Activated naive CD8-positive, alpha-beta T cell (primary cell): ENCODE data around the gene SPIN1.

ENCODE experiments used
- H3K27ac Mint-ChIP-seq: one replicate; pipeline ENCODE4 v1.8.0; 2021; ENCODE audit warnings: mixed read lengths
- H3K27me3 Mint-ChIP-seq: one replicate; pipeline ENCODE4 v1.8.0; 2021; ENCODE audit warnings: mixed read lengths
- H3K36me3 Mint-ChIP-seq: one replicate; pipeline ENCODE4 v1.8.0; 2021; ENCODE audit warnings: mixed read lengths
- H3K4me1 Mint-ChIP-seq: one replicate; pipeline ENCODE4 v1.8.0; 2021; ENCODE audit warnings: low read depth, mixed read lengths
- H3K4me3 Mint-ChIP-seq: one replicate; pipeline ENCODE4 v1.8.0; 2021; ENCODE audit warnings: mild to moderate bottlenecking, mixed read lengths
- H3K9me3 Mint-ChIP-seq: one replicate; pipeline ENCODE4 v1.8.0; 2021; ENCODE audit warnings: low read depth, mixed read lengths

Gene SPIN1

DNA sequence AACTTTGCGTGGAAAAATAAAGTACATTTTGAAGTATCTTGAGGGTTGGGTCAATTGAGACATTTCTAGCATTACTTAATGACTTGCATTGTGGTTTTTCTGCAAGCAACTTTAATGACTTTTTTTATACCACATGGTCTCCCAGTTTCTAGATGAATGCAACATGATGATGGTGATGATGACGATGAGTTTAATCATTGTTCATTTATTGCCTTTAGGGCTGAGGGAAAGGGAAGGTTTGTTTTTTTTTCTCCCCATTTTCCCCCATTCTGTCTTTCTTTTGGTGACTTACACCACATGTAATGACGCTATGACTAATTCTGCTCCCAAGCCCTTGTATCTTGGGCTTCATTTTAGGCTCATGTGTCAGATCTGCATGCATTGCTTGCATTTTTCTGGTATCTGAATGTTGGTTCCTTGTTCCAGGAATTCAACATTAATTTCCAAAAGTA lies 89.1 kb downstream of the SPIN1 start:
- Mint-ChIP-seq H3K27ac (no peak overlapping the region), H3K4me3 (no peak overlapping the region), H3K4me1 (peaks cover 5% of the 10 kb centered on the region), H3K27me3 (no peaks in the 10 kb centered on the region), H3K36me3 (peaks cover 8% of the 10 kb centered on the region), H3K9me3 (no peaks in the 10 kb centered on the region)

DNA sequence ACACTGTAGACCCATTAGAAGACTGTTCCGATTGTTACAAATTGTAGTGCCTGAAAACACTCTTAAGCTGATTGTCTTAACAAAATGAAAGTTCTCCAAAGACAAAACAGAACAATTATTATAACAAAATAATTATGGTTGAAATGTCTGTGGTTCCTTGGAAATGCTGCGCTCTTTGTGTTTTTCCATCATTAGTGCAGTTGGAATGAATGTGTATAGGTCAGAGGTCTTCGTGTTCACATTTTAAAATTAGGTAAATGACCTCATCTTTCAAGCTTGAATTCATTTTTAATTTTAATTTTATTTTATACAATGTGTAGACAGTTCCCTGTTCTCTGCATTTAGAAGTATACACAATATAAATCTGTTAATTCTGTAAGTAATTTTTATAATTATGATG lies 90.0 kb downstream of the SPIN1 start:
- Mint-ChIP-seq H3K36me3 (peaks cover 8% of the 10 kb centered on the region), H3K27ac (no peak overlapping the region), H3K4me1 (peaks cover 5% of the 10 kb centered on the region), H3K9me3 (no peaks in the 10 kb centered on the region), H3K27me3 (no peaks in the 10 kb centered on the region), H3K4me3 (no peak overlapping the region)

DNA sequence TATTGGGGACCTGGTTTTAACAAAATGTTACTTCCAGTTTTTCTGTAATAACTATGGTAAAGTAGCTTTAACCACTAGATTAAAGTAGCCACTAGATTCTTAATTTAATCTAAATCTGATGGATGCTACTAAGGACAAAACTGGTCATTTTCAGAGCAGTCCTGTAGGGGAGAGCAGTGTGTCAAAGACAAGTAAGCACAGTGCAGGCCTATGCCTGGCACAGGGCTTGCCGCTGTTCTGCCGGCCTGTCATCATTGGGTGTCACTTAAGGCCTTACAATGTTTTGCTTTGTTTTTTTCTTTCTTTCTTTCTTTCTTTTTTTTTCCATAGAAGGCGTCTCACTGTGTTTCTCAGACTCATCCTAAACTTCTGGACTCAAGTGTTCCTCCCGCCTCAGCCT lies 93.7 kb downstream of the SPIN1 start:
- Mint-ChIP-seq H3K36me3 (peaks cover 11% of the 10 kb centered on the region), H3K9me3 (no peaks in the 10 kb centered on the region), H3K27ac (no peak overlapping the region), H3K4me1 (peaks cover 2% of the 10 kb centered on the region), H3K4me3 (no peak overlapping the region), H3K27me3 (no peaks in the 10 kb centered on the region)

DNA sequence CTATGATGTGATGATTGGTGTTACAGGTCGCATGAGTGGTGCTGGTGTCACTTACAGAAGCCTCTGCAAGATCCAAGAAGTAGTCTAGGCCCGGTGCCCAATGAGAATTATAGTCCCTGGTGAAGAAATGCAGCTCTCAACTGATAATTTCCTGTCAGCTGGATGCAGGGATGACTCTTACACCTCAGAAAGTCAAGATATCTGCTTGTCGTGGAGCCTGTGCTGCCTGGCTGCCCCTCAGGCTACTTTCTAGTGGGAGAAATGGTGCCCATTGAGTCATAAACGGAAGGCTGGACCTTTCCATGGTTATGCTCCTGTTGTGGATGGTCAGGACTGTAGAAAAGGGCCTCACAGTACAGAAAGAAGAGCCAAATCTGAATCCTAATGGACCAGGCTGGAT lies 99.9 kb downstream of the SPIN1 start:
- Mint-ChIP-seq H3K27ac (no peak overlapping the region), H3K4me3 (no peak overlapping the region), H3K36me3 (peaks cover 16% of the 10 kb centered on the region), H3K4me1 (no peaks in the 10 kb centered on the region), H3K27me3 (no peaks in the 10 kb centered on the region), H3K9me3 (no peaks in the 10 kb centered on the region)

GRCh38 chr9:88494983-88495721 lies 106.9 kb downstream of the SPIN1 start:
- no peaks in the 10 kb centered on the region for H3K4me1 Mint-ChIP-seq
- H3K9me3 Mint-ChIP-seq, result no peaks in the 10 kb centered on the region
- H3K36me3 Mint-ChIP-seq, result peaks cover 3% of the 10 kb centered on the region
- H3K27me3 Mint-ChIP-seq, result no peaks in the 10 kb centered on the region
- no peak overlapping the region for H3K27ac Mint-ChIP-seq
- H3K4me3 Mint-ChIP-seq, result no peak overlapping the region

DNA sequence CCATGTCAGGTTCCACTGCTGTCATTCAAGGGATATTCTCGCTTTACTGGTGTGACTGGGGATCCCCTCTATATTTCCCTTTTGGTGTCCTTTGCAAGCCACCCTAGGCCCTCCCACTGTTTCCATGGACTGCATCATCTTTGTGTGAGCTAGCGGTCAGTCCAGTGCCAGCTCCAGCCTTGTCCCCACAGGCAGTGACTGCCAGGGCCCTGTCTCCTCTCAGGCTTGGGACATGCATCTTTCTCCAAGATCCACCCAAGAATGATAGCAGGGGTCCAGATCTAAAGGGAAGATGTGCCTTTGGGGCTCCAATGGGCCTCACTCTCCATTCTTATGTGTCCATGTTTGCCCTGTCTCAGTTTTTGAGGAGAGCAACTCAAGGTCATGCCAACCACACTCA lies 109.0 kb downstream of the SPIN1 start:
- Mint-ChIP-seq H3K27me3 (no peaks in the 10 kb centered on the region), H3K36me3 (no peaks in the 10 kb centered on the region), H3K9me3 (no peaks in the 10 kb centered on the region), H3K4me1 (no peaks in the 10 kb centered on the region), H3K4me3 (no peak overlapping the region), H3K27ac (no peak overlapping the region)

DNA sequence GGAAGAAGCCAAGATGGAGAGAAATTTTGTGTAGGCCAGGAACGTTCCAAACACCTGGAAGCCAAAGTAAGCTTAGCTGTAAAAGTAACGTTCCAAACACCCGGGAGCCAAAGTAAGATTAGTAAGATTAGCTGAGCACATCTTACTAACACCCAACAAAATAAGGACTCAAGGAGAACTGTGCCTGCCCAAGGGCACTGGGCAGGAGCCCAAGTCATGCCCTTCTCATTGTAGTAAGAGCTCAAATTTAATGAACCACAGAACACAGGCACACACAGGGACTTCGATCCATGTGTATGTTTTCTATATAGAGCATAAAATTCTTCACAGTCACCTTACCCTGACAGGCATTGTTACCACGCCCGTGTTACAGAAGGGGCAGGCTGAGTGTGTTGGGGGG lies 110.6 kb downstream of the SPIN1 start:
- no peaks in the 10 kb centered on the region for H3K36me3 Mint-ChIP-seq
- no peaks in the 10 kb centered on the region for H3K4me1 Mint-ChIP-seq
- no peak overlapping the region for H3K27ac Mint-ChIP-seq
- H3K4me3 Mint-ChIP-seq, result no peak overlapping the region
- no peaks in the 10 kb centered on the region for H3K9me3 Mint-ChIP-seq
- H3K27me3 Mint-ChIP-seq, result no peaks in the 10 kb centered on the region

DNA sequence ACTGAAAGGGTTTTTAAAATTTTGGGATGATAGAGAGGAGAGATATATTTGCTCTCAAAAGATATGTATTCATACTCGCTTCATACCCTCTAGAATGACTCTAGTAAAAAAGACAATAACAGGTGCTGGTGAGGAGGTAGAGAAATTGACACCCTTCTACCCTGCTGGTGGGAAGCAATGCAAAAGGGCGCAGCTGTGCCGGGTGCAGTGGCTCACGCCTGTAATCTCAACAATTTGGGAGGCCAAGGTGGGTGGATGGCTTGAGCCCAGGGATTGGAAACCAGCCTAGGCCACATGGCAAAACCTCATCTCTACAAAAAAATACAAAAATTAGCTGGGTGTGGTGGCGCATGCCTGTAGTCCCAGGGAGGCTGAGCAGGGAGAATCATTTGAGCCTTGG lies 112.8 kb downstream of the SPIN1 start:
- no peaks in the 10 kb centered on the region for H3K4me1 Mint-ChIP-seq
- H3K36me3 Mint-ChIP-seq, result no peaks in the 10 kb centered on the region
- H3K4me3 Mint-ChIP-seq, result no peak overlapping the region
- H3K27ac Mint-ChIP-seq, result no peak overlapping the region
- no peaks in the 10 kb centered on the region for H3K27me3 Mint-ChIP-seq
- H3K9me3 Mint-ChIP-seq, result no peaks in the 10 kb centered on the region

DNA sequence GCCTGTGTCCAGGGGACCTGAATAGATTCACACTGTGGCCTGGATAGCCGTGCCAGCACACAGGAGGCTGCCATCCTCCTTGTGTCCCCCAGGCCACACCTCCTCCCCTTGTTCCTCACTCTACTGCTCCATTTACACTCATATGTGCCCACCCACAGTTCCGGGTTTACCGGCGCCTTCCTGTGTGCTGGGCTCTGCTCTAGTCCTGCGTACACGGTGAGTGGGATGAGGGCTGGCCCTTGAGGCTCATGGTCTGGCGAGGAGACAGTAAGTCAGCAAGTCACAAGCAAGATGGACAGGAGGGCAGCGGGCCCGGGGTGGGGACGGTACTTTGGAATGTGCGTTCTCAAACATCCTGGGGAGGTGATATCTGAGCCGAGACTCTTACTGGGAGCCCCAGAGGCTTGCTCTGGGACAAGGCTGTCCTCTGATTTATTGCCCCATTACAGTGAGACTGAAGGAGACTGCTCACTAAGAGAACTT lies 114.3 kb downstream of the SPIN1 start:
- Mint-ChIP-seq H3K27ac (no peak overlapping the region), H3K9me3 (no peaks in the 10 kb centered on the region), H3K4me3 (no peak overlapping the region), H3K4me1 (no peaks in the 10 kb centered on the region), H3K27me3 (no peaks in the 10 kb centered on the region), H3K36me3 (no peaks in the 10 kb centered on the region)

DNA sequence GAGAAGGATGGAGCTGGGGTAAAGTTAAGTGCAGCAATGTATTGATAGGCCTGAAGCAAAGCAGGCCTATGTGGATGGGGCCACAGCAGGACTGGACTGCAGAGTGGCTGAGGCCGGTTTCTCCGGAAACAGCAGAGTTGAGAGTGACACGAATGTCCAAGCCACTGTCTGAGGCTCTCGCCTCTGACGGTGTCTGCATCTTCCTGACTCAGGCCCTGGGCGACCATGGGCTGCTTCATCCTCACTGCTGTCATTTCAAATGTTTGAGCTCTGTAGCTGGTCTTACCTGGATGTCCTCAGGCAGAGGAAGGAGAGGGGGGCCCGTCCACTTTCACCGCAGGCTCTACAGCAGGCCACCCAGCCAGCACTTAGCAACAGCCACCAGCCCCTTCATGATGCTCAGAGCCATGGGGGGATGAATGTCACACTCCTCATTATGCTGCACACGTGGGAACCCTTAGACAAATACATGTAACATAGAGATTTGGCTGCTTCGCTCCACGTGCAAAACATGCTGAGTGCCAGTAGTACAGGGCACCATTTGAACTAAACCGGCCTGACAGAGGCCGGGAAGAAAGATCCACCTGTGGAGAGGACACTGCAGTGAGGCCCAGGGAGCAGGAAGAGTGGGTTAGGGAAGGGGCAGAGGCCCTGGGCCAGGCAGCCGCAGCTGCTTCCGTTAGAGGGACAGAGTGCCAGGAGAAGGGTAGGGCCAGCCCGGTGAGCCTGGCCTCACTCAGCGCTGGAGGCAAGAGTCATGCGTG lies 115.0 kb downstream of the SPIN1 start:
- Mint-ChIP-seq H3K36me3 (no peaks in the 10 kb centered on the region), H3K4me1 (no peaks in the 10 kb centered on the region), H3K4me3 (no peak overlapping the region), H3K9me3 (no peaks in the 10 kb centered on the region), H3K27me3 (no peaks in the 10 kb centered on the region), H3K27ac (no peak overlapping the region)

DNA sequence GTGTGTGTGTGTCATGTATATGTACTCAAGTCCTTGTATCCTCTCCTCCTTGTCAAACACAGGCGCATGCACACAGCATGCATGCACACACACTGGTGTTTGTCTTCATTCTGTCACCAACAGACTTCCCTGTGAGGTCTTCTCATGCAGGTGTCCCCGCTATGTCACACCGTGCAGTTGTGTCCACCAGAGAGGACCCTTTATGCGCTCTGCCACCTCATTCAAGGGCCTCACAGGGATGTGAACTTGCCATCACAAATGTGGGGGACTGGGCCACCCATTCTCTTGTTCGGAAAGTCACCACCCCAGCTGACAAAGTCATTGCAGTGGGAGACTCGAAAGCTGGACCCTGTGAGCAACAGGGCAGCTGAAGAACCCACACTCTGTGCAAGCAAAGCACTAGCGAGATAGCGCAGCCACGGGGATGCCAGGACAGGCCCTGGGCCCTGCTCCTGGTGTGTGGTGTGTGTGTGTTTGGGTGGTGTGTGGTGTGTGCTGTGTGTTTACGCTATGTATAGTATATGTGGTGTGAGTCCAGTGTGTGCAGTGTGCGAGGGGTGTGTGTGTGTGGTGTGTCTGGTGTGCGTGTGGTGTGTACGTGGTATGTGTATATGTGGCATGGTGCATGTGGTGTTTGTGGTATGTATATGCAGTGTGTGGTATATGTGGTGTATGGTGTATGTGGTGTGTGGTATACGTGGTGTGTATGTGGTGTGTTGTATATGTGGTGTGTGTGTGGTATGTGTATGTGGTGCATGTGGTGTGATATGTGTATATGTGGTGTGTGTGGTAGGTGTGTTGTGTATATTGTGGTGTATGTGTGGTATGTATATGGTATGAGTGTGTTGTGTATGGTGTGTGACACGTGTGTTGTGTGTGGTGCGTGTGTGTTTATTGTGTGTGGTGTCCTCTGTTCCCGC lies 115.9 kb downstream of the SPIN1 start:
- no peaks in the 10 kb centered on the region for H3K27me3 Mint-ChIP-seq
- H3K27ac Mint-ChIP-seq, result no peak overlapping the region
- H3K9me3 Mint-ChIP-seq, result no peaks in the 10 kb centered on the region
- no peaks in the 10 kb centered on the region for H3K36me3 Mint-ChIP-seq
- H3K4me3 Mint-ChIP-seq, result no peak overlapping the region
- no peaks in the 10 kb centered on the region for H3K4me1 Mint-ChIP-seq

DNA sequence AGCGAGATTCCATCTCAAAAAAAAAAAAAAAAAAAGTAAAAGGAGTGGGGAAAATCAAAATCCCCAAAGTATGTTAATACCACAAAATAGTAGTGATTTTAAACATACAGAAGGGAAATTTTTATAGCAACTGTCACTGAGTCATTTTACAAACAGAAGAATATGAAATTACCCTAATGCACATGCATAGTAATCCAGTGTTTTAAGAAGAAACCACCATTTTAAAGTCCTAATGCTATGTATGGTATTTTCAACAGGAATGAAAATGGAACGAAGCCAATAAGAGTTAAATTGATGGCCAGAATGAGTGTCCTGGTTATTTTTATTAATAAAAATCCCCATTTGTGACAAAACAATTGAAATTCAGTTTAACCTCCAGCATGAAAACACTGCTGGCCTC lies 120.1 kb downstream of the SPIN1 start:
- Mint-ChIP-seq H3K27me3 (no peaks in the 10 kb centered on the region), H3K4me1 (no peaks in the 10 kb centered on the region)

GRCh38 chr9:88511906-88512305 lies 123.7 kb downstream of the SPIN1 start:
- H3K36me3 Mint-ChIP-seq, result no peaks in the 10 kb centered on the region
- H3K27ac Mint-ChIP-seq, result no peak overlapping the region
- H3K4me3 Mint-ChIP-seq, result no peak overlapping the region
- H3K27me3 Mint-ChIP-seq, result no peaks in the 10 kb centered on the region
- no peaks in the 10 kb centered on the region for H3K9me3 Mint-ChIP-seq
- no peaks in the 10 kb centered on the region for H3K4me1 Mint-ChIP-seq

More for the DNA sequence above, 120.1 kb downstream of the SPIN1 start:
- no peak overlapping the region for H3K4me3 Mint-ChIP-seq
- no peak overlapping the region for H3K27ac Mint-ChIP-seq
- H3K36me3 Mint-ChIP-seq, result no peaks in the 10 kb centered on the region
- no peaks in the 10 kb centered on the region for H3K9me3 Mint-ChIP-seq

DNA sequence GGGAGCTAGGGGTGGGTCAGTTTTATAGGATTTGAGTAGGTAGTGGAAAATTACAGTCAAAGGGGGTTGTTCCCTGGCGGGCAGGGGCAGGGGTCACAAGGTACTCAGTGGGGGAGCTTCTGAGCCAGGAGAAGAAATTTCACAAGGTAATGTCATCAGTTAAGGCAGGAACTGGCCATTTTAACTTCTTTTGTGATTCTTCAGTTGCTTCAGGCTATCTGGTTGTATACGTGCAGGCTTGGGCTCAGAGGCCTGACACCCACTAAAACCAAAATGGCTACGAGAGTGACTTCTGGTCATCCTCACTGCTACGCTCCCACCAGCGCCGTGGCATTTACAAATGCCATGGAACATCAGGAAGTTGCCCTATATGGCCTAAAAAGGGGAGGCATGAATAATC lies 126.0 kb downstream of the SPIN1 start:
- no peak overlapping the region for H3K27ac Mint-ChIP-seq
- H3K27me3 Mint-ChIP-seq, result peaks cover 3% of the 10 kb centered on the region
- H3K9me3 Mint-ChIP-seq, result no peaks in the 10 kb centered on the region
- H3K4me3 Mint-ChIP-seq, result no peak overlapping the region
- no peaks in the 10 kb centered on the region for H3K4me1 Mint-ChIP-seq
- no peaks in the 10 kb centered on the region for H3K36me3 Mint-ChIP-seq

DNA sequence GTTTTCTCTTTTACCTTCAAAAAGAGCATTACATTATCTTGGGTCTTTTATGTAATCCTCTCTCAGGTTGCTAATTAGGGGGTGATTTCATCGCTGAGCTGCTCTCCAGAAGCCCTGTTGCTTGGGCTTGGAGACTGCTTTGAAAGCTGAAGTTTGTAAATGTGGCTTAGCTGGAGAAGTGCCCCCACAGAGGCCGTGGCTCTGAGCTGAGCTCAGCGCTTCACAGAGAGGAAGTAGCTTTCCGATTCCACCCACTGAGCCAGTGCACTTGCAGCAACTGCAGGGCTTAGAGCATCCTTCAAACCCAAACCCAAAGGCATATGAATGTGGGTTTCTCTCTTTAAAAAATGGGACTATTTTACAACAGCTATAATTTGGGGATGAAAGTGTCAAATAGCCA lies 133.1 kb downstream of the SPIN1 start:
- no peaks in the 10 kb centered on the region for H3K4me1 Mint-ChIP-seq
- no peaks in the 10 kb centered on the region for H3K36me3 Mint-ChIP-seq
- H3K4me3 Mint-ChIP-seq, result no peak overlapping the region
- no peak overlapping the region for H3K27ac Mint-ChIP-seq
- peaks cover 3% of the 10 kb centered on the region for H3K27me3 Mint-ChIP-seq
- H3K9me3 Mint-ChIP-seq, result no peaks in the 10 kb centered on the region
